ENCODE results near the gene SEPTIN14.
"Not testable (repeated sequence)": the region's sequence is repeated elsewhere in the genome, so short reads cannot be mapped to it uniquely, and the experiment has no call there.

SEPTIN14 gene

GRCh38 chr7:55878691-55879090 is 16.1 kb upstream of the SEPTIN14 start:
- TF ChIP-seq CTCF (IDR thresholded peaks at IDR 0.05; ENCODE audit: borderline replicate concordance, insufficient read depth, low read depth, low read length) = no peak
- H3K4me3 ChIP-seq (ENCODE audit: low read depth, low read length) = no peak overlapping the region

GRCh38 chr7:55877308-55877707 is 14.8 kb upstream of the SEPTIN14 start:
- H3K4me3 ChIP-seq (ENCODE audit: low read depth, low read length) = no peak overlapping the region
- no peak for TF ChIP-seq CTCF (IDR thresholded peaks at IDR 0.05; ENCODE audit: borderline replicate concordance, insufficient read depth, low read depth, low read length)

- no peak for TF ChIP-seq CTCF (IDR thresholded peaks at IDR 0.05; ENCODE audit: borderline replicate concordance, insufficient read depth, low read depth, low read length)
Observed at GRCh38 chr7:55873765-55874164, 11.2 kb upstream of the SEPTIN14 start.

GRCh38 chr7:55871932-55872485 is 9.5 kb upstream of the SEPTIN14 start:
- no peak for TF ChIP-seq CTCF (IDR thresholded peaks at IDR 0.05; ENCODE audit: borderline replicate concordance, insufficient read depth, low read depth, low read length)
- H3K4me3 ChIP-seq (ENCODE audit: low read depth, low read length) = no peak overlapping the region

More at GRCh38 chr7:55873765-55874164, 11.2 kb upstream of the SEPTIN14 start:
- no peak overlapping the region for H3K4me3 ChIP-seq (ENCODE audit: low read depth, low read length)

- H3K4me3 ChIP-seq (ENCODE audit: low read depth, low read length) = not testable (repeated sequence)
Observed at GRCh38 chr7:55868989-55869388, 6.4 kb upstream of the SEPTIN14 start.

GRCh38 chr7:55845164-55845563 is 17.4 kb downstream of the SEPTIN14 start:
- not testable (repeated sequence) for H3K4me3 ChIP-seq (ENCODE audit: low read depth, low read length)

GRCh38 chr7:55838595-55838994 is 24.0 kb downstream of the SEPTIN14 start:
- TF ChIP-seq CTCF (IDR thresholded peaks at IDR 0.05; ENCODE audit: borderline replicate concordance, insufficient read depth, low read depth, low read length) = no peak
- no peak overlapping the region for H3K4me3 ChIP-seq (ENCODE audit: low read depth, low read length)

GRCh38 chr7:55827577-55827976 is 35.0 kb downstream of the SEPTIN14 start:
- no peak overlapping the region for H3K4me3 ChIP-seq (ENCODE audit: low read depth, low read length)
- TF ChIP-seq CTCF (IDR thresholded peaks at IDR 0.05; ENCODE audit: borderline replicate concordance, insufficient read depth, low read depth, low read length) = no peak

Data from GM12875 (cell line).